SHP77 (cell line): ENCODE results near the gene CENPP.

Source experiments
- DNase-seq, 2 experiments: peaks; one replicate each; lab custom pipeline; 2025; lab: John Stamatoyannopoulos, UW

CENPP gene

GRCh38 chr9:92480986-92481633, 155.4 kb downstream of the CENPP start:
- DNase-seq: no peak

- no peak for DNase-seq
Measured at GRCh38 chr9:92482329-92482728, 156.6 kb downstream of the CENPP start, which contains the start of gene ASPN. TSS of gene ASPN (minus strand) at chr9:92482506.

DNA sequence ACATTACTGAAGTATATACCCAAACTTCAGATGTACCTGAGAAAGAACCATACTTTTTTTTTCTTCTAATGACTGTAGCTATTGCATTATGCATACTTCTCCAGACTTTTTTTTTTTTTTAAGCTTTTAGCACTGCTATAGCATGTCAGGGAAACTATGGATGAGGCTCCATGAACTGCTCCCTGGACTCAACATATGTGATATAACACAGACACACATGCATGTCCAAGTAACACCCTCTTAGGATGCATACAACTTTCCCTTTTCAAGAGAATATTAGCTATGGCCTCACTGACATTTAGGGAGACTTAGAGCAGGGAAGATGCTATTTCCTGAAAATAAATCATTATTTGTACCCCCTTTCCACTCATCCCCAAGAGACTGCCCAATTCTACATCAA, 157.1 kb downstream of the CENPP start:
- no peak for DNase-seq

GRCh38 chr9:92483627-92484545, 158.1 kb downstream of the CENPP start:
- DNase-seq: no peak

GRCh38 chr9:92484563-92484962, 158.8 kb downstream of the CENPP start:
- DNase-seq: no peak

DNA sequence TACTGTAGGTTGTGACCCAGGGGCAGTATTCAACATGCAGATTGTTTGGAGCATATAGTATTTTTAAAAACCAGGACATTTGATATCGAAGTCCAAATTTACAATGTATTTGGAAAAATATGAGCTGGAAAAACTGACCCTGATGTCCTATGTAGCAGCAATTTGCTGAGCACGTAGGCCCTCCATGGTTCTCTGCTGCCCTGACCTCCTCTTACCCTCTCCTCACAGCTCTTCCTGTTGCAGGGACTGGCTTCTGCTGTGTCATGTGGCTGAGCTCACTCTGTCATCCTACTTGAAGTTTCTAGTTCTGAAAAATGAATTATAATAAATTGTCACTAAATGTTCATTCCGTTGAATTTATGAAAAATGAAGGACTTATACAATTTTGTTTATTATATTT, 160.6 kb downstream of the CENPP start:
- DNase-seq: no peak

GRCh38 chr9:92488681-92489550, 163.2 kb downstream of the CENPP start:
- DNase-seq: no peak

- DNase-seq: no peak
Measured at GRCh38 chr9:92492781-92493401, 167.1 kb downstream of the CENPP start.

DNA sequence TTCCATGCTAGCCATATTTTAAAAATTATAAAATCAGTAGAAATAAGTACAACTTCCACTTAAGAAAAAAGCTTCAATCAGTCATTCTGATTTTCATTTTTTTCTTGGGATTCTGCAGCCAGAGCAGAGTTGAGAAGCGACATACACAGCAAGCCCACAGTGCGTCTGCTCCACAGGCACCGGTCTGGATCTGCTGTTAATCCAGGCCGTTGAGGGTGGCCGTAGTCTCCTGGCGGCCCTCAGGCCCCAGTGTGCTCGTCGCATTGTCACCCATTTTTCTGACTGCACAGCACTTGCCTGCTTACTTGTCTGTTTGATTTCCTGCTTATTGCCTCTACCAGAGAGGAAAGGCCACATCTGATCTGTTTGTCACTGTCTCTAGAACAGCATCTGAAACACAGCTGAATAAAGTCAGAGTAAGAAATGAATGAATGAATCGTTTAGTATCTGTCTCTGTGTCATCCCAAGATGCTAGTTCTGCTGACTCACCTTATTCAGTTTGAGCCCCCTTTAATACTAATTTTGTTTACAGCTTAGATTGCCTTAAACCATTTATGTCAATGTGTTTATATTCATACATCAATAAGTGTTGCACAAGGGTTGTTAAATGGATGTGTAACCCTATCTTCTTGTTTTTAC, 168.1 kb downstream of the CENPP start:
- no peak for DNase-seq

DNA sequence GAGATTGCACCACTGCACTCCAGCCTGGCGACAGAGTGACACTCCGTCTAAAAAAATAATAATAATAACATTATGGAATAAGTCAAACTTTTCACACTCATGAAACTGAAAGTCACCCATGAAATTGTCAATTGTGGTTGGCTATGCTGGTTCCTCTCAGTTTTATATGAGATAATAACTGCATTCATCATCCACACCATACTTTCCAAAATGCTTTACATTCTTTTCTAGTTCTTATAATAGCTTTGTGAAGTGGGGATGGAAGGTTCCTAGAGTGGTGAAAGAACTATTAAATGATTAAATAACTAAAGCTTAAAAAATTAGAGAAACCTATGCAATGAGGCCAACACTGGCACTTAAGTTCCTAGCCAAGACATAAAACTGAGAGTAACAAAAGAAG, 169.1 kb downstream of the CENPP start:
- DNase-seq: no peak

GRCh38 chr9:92496396-92497176, 170.8 kb downstream of the CENPP start:
- no peak for DNase-seq

- DNase-seq: no peak
Measured at GRCh38 chr9:92499701-92500100, 173.9 kb downstream of the CENPP start.

DNA sequence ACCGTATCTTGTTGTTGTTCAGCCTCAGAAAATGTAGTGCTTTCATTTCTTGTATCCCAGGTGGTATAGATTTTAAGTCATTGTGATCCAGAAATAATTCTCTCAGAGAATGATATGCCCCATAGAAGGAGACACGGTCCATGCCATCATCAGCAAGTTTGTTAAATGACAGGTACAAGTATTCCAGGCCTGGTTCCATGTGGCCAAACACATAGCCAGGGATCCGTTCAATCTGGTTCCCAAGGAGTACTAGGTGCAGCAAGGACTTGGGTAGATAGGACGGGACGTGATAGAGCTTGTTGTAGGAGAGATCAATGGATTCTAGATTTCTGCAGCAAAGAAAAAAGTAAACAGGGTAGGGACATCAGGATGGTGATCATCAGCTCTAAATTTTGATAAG, 175.0 kb downstream of the CENPP start:
- DNase-seq: no peak

DNA sequence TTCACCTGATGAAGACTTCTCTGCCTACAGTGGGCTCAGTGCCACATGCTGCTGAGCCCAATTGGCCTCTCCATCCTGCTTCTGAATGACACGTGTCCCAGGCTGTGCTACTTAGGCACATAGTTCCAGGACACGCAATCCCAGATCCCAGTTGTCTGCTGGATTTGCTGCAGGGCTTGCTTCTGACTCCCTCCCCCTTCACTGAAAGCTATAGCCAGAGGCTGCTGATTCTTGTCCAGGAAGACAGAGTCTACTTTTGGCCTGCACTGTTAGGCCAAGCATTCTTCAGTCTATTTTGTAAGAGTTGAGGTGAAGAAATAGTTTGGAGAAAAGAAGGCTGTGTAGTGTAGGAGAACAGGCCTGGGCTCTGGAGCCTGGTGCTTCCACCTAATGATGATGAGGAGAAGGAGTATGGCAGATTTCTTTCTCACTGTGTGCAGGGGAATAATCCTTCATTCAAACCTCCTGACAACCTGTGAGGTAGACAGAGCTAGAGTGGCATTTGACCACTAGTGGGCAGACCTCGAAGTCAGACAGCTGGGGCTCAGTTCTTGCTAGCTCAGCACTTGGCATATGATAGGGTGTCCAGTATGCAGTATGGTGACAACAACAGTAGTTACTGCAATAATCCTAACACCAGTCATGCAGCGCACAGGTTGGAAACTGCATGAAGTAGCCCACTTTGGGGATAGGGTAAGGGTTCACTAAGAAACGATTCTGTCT, 176.1 kb downstream of the CENPP start:
- DNase-seq: peak; percentile 44 to 59

DNA sequence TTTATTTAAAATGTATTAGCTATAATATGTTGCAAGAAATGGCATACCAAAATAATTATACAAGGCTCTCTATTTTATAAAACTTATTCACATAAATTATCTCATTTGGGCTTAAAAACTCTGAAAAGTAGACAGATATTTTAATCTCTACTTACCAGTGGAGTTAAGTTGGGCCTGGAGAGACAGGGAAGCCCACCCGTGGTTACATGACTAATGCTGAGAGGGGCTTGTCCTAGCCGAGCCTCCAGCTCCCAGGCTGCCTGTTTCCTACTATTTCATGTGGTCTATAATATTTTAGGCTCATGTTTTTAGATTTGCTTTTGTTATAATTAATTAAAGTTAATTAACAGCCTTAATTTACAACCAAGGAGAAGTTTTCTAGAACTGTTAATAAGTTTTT, 177.4 kb downstream of the CENPP start:
- DNase-seq: no peak

GRCh38 chr9:92504881-92505280, 179.1 kb downstream of the CENPP start:
- DNase-seq: no peak

- DNase-seq: no peak
Measured at GRCh38 chr9:92506184-92506857, 180.6 kb downstream of the CENPP start.

DNA sequence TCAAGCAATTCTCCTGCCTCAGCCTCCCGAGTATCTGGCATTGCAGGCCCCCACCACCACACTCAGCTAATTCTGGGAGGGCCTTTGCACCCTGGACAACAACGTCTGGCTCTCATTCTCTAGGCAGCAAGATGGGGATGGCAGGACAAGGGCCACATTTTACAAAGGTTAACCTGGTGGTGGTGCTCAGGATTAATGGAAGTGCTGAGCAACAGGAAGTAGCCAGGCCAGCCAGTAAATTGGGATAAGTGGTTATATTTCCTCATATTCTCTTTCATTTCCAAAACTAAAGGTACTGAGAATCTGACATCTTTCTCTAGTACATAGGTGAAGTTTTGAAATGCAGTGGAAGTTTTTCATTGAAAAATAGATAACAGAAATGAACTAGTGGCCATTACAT, 181.3 kb downstream of the CENPP start:
- DNase-seq: no peak

GRCh38 chr9:92507496-92507895, 181.7 kb downstream of the CENPP start:
- DNase-seq: no peak
